ENCODE results near the gene CBX3. TPM values are rescaled to one million over a fixed set of nuclear protein-coding genes. Genes with fewer than 3 reads are reported as not detected.

Gene CBX3
- total RNA-seq = 147 and 170 TPM in 2 replicates

DNA sequence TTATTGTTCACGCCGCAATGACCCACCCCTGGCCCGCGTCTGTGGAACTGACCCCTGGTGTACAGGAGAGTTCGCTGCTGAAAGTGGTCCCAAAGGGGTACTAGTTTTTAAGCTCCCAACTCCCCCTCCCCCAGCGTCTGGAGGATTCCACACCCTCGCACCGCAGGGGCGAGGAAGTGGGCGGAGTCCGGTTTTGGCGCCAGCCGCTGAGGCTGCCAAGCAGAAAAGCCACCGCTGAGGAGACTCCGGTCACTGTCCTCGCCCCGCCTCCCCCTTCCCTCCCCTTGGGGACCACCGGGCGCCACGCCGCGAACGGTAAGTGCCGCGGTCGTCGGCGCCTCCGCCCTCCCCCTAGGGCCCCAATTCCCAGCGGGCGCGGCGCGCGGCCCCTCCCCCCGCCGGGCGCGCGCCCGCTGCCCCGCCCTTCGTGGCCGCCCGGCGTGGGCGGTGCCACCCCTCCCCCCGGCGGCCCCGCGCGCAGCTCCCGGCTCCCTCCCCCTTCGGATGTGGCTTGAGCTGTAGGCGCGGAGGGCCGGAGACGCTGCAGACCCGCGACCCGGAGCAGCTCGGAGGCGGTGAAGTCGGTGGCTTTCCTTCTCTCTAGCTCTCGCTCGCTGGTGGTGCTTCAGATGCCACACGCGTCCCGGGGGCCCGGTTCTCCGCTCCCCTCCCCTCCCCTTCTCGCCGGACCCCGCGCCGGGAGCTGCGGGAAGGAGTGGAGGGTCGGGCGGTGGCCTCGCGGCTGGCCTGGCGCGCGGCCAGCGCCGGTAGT lies at the start of gene CBX3:
Gene CBX3, plus strand, starts transcription at position 499 of the 772 bp plus-strand sequence. CDS start 1,254 bp downstream, outside the sequence.

GRCh38 chr7:26151953-26152781 lies 49.4 kb upstream of the CBX3 start, which contains the start of gene NFE2L3:
Gene NFE2L3 (plus strand): TSS chr7:26152198. CDS start chr7:26152499, 301 bp downstream.

DNA sequence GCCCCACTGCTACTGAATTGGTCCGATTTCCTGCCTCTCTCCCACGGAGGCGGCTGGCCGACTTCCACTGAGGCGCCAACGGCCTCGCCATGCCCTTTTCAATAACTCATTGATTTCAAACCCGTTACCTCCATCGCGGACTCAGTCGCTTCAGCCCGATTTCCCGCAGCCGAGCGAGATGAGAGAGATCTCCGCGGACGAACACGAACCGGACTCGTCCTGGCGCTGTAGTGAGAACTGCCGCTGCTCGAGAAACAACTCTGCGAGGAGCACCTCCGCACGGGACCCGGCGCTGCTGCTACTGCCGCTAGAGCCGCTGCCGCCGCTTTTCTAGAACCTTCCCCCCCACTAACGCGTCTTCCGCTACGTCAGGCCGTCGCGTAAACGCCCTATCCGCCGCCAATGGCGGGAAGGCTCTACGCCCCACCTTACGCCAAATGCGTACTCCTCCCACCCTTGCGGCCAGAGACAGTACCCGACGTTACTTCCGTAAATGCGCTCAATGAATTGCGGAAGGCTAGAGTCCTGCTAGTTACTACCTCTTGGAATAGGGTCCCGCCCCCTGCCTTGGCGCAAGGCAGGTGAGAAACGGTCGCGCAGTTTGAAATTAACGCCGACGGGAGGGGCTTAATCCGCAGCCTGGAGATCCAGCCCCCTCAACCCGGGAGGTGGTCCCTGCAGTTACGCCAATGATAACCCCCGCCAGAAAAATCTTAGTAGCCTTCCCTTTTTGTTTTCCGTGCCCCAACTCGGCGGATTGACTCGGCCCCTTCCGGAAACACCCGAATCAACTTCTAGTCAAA lies 900 bp upstream of the CBX3 start, which contains the start of gene HNRNPA2B1:
Gene HNRNPA2B1, minus strand, starts transcription at position 303 of the 803 bp plus-strand sequence. Its CDS starts 169 bp downstream, at position 134.

Other genes starting within 250 kb of the CBX3 start
- 40.2 and 60.8 TPM in 2 replicates for gene NFE2L3, start 49.5 kb upstream of the CBX3 start, total RNA-seq
- gene HNRNPA2B1, start 999 bp upstream of the CBX3 start, total RNA-seq = 140 and 169 TPM in 2 replicates
- gene SNX10, start 90.1 kb downstream of the CBX3 start, total RNA-seq = 0.65 and 2.3 TPM in 2 replicates

Data from vein endothelial cell (primary cell).